Lung microvascular endothelial cell (primary cell): ENCODE results near the gene CHRM4. TPM values are rescaled to one million over a fixed set of nuclear protein-coding genes. Genes with fewer than 3 reads are reported as not detected.
"Not testable (repeated sequence)": the region's sequence is repeated elsewhere in the genome, so short reads cannot be mapped to it uniquely, and the experiment has no call there.

ENCODE experiments used
- DNase-seq, 2 donors: peaks; one replicate each; pipeline versions ENCODE4 v3.0.0 to v3.0.0-alpha.2; 2010; ENCODE audit warnings: low read depth in 2 of 2
- total RNA-seq: library from RNA; depleted of rRNA; stranded (reverse); fragments of >200 nt; gene quantifications from 2 replicates; pipeline ENCODE4 v1.2.1, GENCODE V29; 2014

Gene CHRM4
- total RNA-seq, 1 donor from 2014 or later, result not detected

DNA sequence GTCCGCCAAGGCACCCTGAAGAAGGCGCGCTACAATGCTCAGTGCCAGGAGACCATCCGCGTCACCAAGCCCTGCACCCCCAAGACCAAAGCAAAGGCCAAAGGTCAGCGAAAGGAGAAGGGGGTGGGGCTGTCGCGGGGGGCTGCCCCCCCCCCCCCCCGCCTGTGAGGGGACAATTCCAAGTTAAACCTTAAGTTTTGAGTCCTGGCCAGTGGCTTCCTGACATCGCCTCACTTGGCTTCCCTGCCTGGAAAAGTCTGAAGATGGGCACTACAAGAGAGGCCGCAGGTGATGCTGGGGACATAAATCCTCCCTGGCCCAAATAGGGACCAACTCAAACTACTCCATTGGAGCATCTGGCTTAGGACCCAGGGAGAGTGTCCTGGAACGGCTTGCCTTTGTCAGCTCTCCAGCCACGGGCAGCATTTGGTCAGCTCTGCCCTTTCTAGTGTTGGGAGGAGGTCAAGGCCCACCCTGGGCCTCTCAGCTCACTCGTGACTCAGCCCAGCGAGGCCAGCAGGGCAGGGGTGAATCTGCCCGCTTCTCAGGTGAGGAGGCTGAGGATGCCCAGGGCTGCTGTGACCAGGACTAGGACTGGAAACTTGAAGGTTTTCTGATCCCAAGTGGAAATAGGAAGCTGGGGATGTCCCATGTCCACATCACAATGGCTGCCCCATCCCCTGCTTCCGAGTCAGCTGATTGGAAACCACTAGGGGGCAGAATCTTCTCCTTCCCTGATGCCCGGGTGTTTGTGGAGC, 8.8 kb downstream of the CHRM4 start:
- peak; percentile 67 to 74 for DNase-seq

DNA sequence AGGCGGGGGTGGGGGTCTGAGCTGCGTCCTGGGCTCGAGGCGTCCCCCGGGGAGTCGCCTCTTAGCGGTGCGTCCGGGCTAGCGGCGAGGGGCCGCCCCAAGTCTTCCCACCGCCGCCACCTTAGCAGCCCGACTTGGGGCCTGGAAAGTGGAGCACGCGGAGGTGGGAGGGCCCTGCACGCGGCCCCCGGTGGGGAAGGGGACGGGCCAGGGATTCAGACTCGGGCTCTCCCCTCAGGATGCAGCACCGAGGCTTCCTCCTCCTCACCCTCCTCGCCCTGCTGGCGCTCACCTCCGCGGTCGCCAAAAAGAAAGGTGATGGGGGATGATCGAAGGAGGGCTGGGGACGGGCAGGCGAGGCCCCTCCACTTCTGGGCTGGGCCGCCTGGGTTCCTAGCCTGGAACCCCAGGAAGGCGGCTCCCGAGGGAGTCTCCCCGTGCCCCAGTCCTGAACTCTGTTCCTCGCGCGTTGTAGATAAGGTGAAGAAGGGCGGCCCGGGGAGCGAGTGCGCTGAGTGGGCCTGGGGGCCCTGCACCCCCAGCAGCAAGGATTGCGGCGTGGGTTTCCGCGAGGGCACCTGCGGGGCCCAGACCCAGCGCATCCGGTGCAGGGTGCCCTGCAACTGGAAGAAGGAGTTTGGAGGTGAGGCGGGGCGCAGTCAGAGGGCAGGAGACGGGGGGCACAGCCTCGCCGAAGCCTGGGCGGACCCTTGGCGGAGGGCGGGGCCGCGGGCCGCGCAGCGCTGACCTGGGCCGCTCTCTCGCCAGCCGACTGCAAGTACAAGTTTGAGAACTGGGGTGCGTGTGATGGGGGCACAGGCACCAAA, 9.5 kb downstream of the CHRM4 start:
- DNase-seq, result peak; percentile 39 to 41

DNA sequence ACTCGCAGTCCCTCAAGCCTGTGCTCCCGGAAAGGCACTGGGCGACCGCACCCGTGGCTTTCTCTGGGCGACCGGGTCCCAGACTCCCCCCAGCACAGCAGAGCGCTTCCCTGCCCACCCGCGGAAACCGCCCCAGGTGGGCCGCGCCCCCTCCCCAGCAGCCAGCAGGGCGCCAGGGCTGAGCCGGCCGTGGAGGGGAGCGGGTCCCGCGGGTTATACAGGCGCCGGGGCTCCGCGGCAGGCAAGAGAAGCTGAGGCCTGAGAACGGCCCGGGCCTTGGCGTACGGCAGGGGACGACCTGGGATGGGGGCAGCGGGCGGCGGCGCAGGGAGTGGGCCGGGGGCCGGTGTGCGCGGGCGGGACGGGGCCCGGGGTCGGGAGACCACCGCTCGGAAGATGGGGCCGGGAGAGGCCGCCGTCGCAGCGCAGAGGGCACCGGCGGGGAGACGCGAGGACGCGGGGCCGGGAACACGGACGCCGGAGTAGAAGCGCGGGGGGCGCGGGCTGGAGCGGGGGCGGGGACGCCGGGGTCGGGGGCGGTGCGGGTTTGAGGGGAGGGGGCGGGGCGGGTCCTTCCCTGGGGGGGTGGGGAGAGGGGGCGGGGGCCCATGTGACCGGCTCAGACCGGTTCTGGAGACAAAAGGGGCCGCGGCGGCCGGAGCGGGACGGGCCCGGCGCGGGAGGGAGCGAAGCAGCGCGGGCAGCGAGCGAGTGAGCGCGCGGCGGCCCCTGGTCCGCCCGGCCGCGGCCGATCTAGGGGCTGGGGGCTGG, 10.3 kb downstream of the CHRM4 start, which contains the start of gene MDK:
MDK (plus strand) TSS at position 622 of the 771 bp plus-strand sequence. CDS start 389 bp downstream, outside the sequence.
- peak; percentile 37 to 64 for DNase-seq

DNA sequence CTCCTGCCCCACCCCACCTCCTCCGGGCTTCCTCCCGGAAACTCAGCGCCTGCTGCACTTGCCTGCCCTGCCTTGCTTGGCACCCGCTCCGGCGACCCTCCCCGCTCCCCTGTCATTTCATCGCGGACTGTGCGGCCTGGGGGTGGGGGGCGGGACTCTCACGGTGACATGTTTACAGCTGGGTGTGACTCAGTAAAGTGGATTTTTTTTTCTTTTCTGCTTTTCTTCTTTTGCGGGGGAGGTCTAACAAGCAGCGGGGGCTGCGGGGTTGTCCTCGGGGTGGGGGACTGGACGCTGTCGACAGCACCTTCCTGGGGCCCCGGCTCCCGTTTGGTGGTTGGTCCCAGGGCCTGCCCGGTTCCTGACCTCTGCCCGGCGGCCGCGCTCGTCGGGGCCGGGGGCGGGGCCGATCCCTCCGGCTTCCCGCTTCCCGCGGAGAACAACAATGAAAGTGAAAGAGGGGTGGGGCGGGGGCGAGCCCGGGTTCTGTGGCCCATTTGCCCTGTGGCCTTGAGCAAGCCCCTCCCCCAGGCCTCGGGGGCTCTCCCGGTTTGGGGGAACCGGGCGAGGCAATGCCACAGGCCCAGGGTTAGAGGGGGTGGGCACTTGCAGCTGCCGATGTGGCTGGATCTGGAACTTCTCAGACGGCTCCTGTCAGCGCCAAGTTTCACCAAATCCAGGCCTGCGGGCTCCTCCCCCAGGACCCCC, 11.1 kb downstream of the CHRM4 start:
- peak; percentile 60 for DNase-seq

DNA sequence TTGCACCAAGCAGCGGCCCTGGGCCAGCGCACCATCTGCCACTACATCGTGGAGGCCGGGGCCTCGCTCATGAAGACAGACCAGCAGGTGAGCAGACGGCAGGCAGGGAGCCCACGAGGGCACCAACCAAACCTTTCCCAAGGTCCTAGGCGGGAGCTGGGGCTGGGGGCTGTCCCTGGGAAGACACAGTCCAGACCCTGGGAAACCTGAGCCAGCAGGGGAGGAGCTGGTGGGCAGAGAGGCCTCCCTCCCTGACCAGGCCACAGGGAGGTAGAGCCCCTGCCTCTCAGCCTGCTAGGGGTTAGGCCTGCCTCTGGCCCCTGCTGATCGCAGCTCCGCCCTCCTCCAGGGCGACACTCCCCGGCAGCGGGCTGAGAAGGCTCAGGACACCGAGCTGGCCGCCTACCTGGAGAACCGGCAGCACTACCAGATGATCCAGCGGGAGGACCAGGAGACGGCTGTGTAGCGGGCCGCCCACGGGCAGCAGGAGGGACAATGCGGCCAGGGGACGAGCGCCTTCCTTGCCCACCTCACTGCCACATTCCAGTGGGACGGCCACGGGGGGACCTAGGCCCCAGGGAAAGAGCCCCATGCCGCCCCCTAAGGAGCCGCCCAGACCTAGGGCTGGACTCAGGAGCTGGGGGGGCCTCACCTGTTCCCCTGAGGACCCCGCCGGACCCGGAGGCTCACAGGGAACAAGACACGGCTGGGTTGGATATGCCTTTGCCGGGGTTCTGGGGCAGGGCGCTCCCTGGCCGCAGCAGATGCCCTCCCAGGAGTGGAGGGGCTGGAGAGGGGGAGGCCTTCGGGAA, 11.9 kb downstream of the CHRM4 start:
- DNase-seq, result not testable (repeated sequence)

DNA sequence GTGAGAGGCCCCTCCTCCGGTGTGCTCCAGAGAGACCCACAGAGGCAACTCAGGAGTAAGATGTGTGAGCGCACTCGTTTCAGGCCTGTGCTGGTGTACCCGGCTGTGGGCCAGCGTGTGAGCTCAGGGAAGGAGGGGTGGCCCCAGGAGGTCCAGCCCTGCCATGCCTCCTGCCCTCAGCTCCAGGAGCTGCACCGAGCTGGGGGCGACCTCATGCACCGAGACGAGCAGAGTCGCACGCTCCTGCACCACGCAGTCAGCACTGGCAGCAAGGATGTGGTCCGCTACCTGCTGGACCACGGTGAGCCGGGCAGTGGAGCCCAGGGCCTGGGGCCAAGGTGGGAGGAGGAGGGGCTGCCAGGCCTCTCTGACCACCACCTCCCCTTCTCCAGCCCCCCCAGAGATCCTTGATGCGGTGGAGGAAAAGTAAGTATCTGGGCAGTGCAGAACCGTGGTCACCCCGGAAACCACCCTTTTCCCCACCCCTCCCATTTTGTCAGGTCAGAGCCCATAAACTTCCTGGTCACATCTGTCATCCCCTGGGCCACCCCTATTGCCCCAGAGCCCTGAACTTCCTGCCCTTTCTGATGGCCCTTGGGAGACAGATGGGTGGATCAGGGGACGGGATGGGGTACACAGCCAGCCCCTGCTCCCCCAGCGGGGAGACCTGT, 12.6 kb downstream of the CHRM4 start:
- no peak for DNase-seq

DNA sequence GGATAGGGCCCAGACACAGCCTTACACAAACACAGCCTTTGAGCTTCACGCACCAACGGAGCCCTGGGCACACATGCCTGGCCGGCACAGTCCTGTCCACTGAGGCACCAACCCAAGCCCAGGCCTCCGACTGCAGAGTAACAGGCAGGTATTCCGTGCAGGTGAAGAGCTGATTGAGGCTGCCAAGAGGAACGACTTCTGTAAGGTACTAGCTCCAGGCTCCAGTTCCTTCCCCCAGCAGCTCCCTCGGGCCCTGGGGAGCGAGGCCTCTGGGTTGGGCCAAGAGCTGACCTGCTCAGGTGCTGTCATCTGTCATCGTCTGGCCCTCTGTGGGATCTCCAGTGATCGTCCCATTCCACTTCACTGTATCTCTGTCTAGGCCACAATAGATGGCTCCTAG, 13.3 kb downstream of the CHRM4 start:
- no peak for DNase-seq

DNA sequence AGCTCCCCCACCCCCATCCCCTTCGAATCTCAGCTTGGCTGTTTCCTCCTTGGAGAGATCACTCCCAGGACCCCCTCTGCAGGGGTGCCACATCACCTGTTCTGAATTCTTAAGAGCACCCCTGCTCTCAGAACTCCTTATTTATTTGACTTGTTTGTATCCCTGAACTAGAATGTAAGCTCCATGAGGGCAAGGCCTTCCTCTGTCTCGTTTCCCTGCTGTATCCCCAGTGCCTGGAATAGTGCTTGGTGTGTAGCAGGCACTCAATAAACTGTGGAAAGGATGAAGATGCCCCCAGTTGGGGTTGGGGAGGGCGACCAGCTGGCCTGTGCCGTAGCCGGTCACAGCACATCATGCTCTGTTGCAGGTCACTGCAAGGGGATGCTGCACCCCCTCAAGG, 13.7 kb downstream of the CHRM4 start:
- DNase-seq, result no peak

DNA sequence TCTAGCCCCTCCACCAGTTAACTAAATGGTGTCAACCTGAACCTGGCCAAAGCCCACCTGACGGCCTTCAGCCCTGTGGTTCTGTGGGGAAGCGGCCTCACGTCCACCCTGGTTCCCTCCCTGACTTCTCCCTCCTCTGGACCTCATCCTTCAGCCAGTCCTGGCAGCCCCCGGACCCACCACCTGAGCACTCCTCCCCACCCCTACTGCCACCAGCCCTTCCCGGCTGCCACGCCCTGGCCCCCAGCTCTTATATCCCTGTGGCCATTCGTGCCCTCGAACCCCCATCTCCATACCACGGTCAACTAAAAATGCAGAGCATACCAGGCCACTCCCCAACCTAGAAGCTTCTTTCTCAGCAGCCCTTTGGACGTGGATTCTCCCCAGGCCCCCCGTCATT, 14.3 kb downstream of the CHRM4 start:
- no peak for DNase-seq

DNA sequence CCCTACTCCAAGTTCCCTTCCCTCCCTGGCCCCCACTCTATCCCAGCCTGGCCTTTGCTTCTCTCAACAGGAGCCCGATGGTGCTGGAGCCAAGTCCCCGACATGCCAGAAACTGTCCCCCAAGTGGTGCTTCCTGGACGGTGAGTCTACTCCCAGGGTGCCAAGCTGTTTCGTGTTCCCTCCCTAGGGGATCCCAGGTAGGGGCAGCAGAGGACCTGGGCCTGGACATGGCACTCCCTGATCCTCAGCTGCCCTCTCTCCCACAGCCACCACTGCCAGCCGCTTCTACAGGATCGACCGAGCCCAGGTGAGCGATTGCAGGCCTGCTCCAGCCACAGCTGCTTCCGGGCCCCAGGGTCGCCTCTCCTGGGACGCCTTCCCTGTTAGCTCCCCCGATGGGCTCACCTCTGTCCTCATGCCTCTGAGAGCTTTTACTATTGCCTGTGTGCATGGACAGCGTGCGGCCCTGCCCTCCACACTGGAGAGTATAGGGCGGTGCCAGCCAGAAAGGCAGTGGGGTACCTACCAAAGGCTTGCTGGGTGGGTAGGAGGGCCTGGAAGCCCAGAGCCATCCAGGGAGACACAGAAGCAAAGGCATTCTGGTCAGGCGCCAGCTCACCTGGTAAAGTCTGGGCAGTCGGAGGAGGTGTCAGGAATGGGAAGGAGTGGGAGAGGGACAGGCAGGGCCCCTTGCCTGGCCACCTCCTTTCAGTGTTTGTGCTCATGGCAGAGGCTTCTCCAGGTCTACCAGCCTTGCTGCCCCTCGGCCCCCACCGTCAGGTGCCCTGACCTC, 15.1 kb downstream of the CHRM4 start:
- DNase-seq, result no peak

DNA sequence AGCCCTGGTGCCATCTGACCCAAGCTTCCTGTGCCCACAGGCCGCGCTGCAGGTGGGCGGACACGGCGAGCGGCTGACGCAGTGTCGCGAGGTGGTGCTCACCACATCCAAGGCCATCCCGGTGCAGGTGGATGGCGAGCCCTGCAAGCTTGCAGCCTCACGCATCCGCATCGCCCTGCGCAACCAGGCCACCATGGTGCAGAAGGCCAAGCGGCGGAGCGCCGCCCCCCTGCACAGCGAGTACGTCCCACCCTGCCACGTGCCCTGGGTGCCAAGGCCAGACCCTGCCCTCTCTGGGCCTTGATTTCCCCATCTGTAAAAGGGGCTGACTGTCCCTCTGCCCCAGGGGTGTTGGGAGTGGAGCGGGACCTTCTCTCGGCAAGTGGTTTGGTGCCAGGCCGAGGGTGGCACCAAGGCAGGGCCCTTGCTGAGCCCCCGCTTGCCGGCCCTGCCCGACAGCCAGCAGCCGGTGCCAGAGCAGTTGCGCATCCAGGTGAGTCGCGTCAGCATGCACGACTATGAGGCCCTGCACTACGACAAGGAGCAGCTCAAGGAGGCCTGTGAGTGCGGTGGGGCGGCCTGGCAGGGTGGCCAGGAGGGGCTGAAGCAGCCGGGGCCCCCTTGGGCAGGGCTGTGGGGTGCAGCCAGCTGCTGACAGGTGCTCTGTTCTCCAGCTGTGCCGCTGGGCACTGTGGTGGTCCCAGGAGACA, 16.0 kb downstream of the CHRM4 start:
- DNase-seq, result no peak

DNA sequence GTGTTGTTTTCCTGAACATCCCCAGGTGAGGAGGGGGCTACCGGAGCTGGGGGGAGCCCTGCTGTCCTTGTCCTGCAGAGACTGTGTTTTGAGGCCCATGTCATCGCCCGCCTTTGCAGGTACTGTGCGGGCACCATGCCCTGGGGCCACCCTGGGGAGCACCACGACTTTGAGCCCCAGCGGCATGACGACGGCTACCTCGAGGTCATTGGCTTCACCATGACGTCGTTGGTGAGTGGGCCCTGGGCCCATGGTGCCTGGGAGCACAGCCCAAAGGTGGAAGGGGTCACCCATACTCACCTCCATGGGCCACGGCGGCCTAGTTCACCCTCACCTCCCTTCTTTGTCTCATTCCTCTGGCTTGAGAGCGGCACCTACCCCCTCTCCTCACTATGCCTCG, 16.8 kb downstream of the CHRM4 start:
- no peak for DNase-seq

DNA sequence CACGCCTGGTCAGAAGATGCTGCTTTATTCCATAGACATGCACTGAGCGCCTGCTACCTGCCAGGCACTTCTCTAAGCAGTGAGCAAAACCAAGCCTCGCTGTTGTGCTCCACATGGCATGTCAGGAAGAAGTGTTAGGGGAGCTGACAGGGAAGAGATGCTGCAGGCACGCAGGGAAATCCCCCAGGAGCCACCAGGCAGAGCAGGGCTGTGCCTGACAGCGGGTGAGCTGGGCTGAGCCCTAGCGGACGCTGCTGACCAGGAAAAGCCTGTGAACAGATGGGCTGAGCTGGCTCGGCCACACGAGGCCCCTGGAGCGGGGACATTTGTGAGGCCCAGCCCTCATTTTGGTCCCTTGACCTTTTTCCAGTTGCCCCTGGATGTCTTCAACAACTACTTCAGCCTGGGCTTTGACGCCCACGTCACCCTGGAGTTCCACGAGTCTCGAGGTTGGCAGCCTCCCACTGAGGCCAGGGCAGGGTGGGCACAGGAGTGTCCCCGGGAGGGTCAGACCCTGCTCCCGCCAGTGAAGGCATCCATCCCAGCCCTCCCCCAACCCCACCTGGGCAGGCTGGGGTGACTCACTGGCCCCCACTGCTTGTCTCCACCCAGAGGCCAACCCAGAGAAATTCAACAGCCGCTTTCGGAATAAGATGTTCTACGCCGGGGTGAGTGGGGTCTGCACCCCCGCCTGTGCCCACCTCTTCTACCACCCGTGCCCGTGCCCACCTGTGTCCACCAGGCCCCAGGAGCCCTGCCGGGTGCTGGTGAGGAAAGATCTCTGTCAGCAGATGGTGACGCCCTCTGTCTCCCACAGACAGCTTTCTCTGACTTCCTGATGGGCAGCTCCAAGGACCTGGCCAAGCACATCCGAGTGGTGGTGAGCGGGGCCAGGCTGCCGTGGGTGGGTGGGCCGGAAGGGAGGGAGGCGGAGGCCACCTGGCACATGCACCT, 17.5 kb downstream of the CHRM4 start:
- DNase-seq, result no peak

DNA sequence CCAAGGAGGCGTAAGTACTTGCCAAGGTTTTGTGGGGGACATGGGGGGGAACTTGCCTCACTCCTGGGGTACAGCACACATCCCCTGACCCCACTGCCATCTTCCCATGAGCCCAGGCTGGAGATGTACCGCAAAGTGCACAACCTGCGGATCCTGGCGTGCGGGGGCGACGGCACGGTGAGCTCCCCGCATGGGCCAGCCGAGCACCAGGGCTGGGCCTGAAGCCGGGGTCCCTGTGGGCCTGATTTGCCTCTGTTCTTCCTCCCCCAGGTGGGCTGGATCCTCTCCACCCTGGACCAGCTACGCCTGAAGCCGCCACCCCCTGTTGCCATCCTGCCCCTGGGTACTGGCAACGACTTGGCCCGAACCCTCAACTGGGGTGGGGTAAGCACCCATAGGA, 19.1 kb downstream of the CHRM4 start:
- not testable (repeated sequence) for DNase-seq

DNA sequence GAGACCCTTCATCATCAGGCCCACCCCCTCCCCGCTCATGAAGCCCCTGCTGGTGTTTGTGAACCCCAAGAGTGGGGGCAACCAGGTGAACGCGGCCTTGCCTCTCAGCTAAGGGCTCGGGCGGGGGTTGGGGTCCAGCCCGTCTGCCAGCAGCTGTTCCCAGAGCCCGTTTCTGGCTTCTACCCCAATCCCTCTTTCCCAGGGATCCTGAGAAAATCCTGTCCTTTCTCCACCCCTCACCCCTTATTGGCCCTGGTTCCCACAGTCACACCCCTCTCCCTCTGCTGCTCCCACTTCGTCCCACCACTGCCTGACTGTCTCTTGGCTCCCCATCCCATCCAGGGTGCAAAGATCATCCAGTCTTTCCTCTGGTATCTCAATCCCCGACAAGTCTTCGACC, 19.5 kb downstream of the CHRM4 start:
- DNase-seq, result no peak

DNA sequence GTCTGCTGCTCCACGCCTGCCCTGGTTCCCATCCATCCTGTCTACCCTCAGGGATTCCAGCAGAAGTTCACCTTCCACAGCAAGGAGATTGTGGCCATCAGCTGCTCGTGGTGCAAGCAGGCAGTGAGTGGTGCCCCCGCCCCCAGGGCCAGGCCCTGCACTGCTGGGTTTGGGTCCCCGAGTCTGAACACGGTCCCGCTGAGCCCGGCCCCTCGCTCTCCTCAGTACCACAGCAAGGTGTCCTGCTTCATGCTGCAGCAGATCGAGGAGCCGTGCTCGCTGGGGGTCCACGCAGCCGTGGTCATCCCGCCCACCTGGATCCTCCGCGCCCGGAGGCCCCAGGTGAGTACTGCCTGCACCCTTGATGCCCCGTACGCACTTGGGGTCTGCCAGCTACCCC, 20.3 kb downstream of the CHRM4 start:
- DNase-seq, result not testable (repeated sequence)

DNA sequence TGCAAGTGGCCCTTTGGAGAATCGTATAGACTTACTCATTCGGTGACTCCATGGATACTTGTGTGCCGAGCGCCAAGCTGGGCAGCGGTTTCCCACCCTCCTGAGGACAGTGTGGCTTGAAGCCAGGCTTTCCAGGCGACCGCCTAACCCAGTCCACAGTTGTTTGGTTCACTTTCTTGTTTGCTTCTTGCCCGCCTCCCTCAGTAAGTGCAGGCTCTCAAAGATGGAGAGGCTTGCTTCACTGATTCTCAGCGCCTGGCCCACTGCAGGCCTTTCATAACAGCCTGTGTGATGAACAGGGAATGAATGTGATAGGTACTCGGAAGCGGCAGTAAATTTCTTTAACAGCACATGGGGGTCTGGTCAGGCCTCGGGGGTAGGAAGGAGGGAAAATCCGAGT, 21.3 kb downstream of the CHRM4 start:
- DNase-seq, result no peak
